CD4-positive, CD25-positive, alpha-beta regulatory T cell (primary cell): ENCODE data around the gene SCG3. TPM values are rescaled to one million over a fixed set of nuclear protein-coding genes. Genes with fewer than 3 reads are reported as not detected.
A peak's percentile ranks its signal among the peaks of the same experiment; 100 is the strongest.

Source experiments
- ATAC-seq, 2 donors: fragments of 150-1000 bp; cut with Tn5 transposase; one replicate each; pipeline ENCODE4 v1.10.0; 2021; ENCODE audit warnings: low read depth in 2 of 2, moderate number of reproducible peaks in 2 of 2, moderate library complexity in 1 of 2
- DNase-seq, 3 donors: peaks; one replicate each; pipeline versions ENCODE4 v3.0.0 to v3.0.0-alpha.2; 2012 to 2022; ENCODE audit warnings: mixed read lengths in 1 of 3
- H3K27ac ChIP-seq: one replicate; pipeline ENCODE4 v1.7.0; 2013; ENCODE audit warnings: mild to moderate bottlenecking, low read length; ENCODE audit not compliant: insufficient read depth, poor library complexity, severe bottlenecking
- H3K27me3 ChIP-seq: one replicate; pipeline ENCODE4 v1.7.0; 2013; ENCODE audit warnings: low read length; ENCODE audit not compliant: control insufficient read depth, insufficient read depth
- H3K36me3 ChIP-seq: one replicate; pipeline ENCODE4 v1.7.0; 2013; ENCODE audit warnings: mild to moderate bottlenecking, low read length, moderate library complexity; ENCODE audit not compliant: control insufficient read depth, insufficient read depth
- H3K4me1 ChIP-seq: 2 replicates; pipeline ENCODE4 v1.7.0; 2013; ENCODE audit warnings: mild to moderate bottlenecking, low read length; ENCODE audit not compliant: insufficient read depth, control insufficient read depth, poor library complexity, severe bottlenecking
- H3K4me3 ChIP-seq: one replicate; pipeline ENCODE4 v1.7.0; 2013; ENCODE audit warnings: low read depth, mild to moderate bottlenecking, low read length, moderate library complexity
- H3K9me3 ChIP-seq, 2 experiments: 1 replicate in 1 of 2; 2 replicates in 1 of 2; pipeline ENCODE4 v1.7.0; 2013; ENCODE audit warnings: low read length in 2 of 2, mild to moderate bottlenecking in 1 of 2, moderate library complexity in 1 of 2; ENCODE audit not compliant: control insufficient read depth in 2 of 2
- H3K27ac Mint-ChIP-seq, 3 donors: one replicate each; pipeline ENCODE4 v1.8.0; 2020 to 2022; ENCODE audit warnings: mild to moderate bottlenecking in 3 of 3, mixed read lengths in 3 of 3, moderate library complexity in 2 of 3
- H3K27me3 Mint-ChIP-seq: one replicate; pipeline ENCODE4 v1.8.0; 2022; ENCODE audit warnings: mild to moderate bottlenecking, mixed read lengths
- H3K36me3 Mint-ChIP-seq: one replicate; pipeline ENCODE4 v1.8.0; 2020; ENCODE audit warnings: mixed read lengths
- H3K4me1 Mint-ChIP-seq, 4 donors: one replicate each; pipeline ENCODE4 v1.8.0; 2020 to 2022; ENCODE audit warnings: mixed read lengths in 4 of 4, mild to moderate bottlenecking in 1 of 4
- H3K4me3 Mint-ChIP-seq, 4 donors: one replicate each; pipeline ENCODE4 v1.8.0; 2020 to 2022; ENCODE audit warnings: mild to moderate bottlenecking in 4 of 4, mixed read lengths in 4 of 4, moderate library complexity in 3 of 4
- H3K9me3 Mint-ChIP-seq, 7 donors: one replicate each; pipeline ENCODE4 v1.8.0; 2020 to 2022; ENCODE audit warnings: mixed read lengths in 7 of 7, mild to moderate bottlenecking in 3 of 7, moderate library complexity in 2 of 7
- polyA plus RNA-seq, 4 donors: library from polyadenylated mRNA; unstranded; fragments of 300-500 nt; fragmentation: Illumina TruSeq; gene quantifications; one replicate each; pipeline ENCODE4 v1.2.3, GENCODE V29; 2021
- total RNA-seq: library from RNA; stranded (reverse); gene quantifications from one replicate; pipeline ENCODE4 v1.2.3, GENCODE V29; 2022

SCG3 gene
- total and polyA plus RNA-seq, 5 donors from 2014 or later = not detected

DNA sequence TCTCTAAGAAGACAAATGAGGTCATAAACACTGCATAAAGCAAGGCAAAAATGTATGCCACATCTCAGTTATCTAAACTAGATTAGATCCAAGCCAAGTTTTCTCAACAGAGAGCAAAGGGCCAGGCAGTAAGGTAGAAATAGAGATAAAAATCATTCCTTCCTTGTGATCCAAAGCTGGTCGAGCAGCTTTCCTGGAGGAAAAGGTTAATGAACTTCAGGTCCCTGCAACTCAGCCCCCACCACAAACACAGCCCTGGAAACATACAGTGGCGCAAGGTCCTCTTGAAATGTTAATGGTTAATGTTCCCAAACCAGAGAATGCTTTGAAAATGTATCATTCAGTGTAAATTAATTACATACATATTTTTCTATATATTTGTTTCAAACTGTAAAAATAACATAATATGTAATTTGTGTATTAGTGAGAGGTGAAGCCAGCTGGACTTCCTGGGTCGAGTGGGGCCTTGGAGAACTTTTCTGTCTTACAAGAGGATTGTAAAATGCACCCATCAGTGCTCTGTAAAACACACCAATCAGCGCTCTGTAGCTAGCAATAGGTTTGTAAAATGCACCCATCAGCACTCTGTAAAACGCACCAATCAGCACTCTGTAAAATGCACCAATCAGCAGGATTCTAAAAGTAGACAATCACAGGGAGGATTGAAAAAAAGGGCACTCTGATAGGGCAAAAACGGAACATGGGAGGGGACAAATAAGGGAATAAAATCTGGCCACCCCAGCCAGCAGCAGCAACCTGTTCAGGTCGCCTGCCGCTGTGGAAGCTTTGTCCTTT is 39.1 kb downstream of the SCG3 start:
- no peaks in the 10 kb centered on the region for H3K4me1 ChIP-seq
- ATAC-seq = no peak
- no peak overlapping the region for H3K4me3 ChIP-seq
- H3K9me3 Mint-ChIP-seq = peaks cover 0 to 2% (median 0%) of the 10 kb centered on the region in 7 donors
- no peaks in the 10 kb centered on the region for H3K27me3 ChIP-seq
- peaks cover 35% of the 10 kb centered on the region for H3K36me3 Mint-ChIP-seq
- H3K9me3 ChIP-seq = no peaks in the 10 kb centered on the region
- H3K27me3 Mint-ChIP-seq = no peaks in the 10 kb centered on the region
- no peak overlapping the region for H3K4me3 Mint-ChIP-seq
- peaks cover 12 to 17% (median 15%) of the 10 kb centered on the region in 4 donors for H3K4me1 Mint-ChIP-seq
- no peak for DNase-seq
- no peak overlapping the region for H3K27ac ChIP-seq
- peaks cover 28% of the 10 kb centered on the region for H3K36me3 ChIP-seq
- H3K27ac Mint-ChIP-seq = peak overlapping the region; percentile 63 to 88 (median 67)

DNA sequence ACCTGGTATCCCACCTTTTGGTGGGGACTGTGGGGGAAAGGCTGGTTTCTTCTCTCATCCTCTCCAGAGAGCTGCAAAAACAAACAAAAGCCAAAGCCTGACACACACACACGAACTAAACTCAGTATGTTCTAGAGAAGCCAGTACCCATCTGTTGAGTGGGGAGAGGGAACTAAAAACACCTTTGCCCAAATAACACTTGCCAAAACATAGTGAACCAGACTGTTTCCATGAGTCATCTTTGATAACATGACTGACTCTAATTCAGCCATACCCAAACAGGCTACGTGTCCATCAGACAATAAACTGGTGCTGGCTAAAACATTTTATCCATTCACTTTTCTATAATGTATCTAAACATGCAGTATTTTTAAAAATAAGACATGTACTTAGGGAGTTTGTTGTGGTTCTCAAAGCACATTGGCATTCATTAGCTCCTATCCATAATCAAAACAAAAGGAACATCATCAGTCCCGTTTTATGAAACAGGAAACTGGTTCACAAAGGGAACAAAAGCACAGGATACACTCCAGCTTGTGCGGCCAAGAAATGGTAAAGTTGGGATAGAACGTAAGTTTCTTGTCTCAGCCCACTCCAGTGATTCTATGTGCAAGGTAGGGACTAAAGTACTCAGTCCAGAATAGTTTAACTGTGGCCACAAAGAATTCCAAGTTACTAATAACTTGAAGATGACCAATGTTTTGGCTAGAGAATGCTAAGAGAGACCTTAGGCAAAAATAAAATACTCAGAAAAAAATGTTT is 40.1 kb downstream of the SCG3 start:
- ATAC-seq = no peak
- H3K27me3 Mint-ChIP-seq = no peaks in the 10 kb centered on the region
- no peak overlapping the region for H3K4me3 ChIP-seq
- H3K9me3 Mint-ChIP-seq = peaks cover 0 to 2% (median 0%) of the 10 kb centered on the region in 7 donors
- H3K27me3 ChIP-seq = no peaks in the 10 kb centered on the region
- peaks cover 28% of the 10 kb centered on the region for H3K36me3 ChIP-seq
- H3K4me1 ChIP-seq = no peaks in the 10 kb centered on the region
- H3K36me3 Mint-ChIP-seq = peaks cover 35% of the 10 kb centered on the region
- H3K4me1 Mint-ChIP-seq = peaks cover 16 to 26% (median 23%) of the 10 kb centered on the region in 4 donors
- no peak overlapping the region for H3K4me3 Mint-ChIP-seq
- peak overlapping the region in 1 of 3 donors; percentile 67 for H3K27ac Mint-ChIP-seq
- H3K27ac ChIP-seq = no peak overlapping the region
- DNase-seq = no peak
- H3K9me3 ChIP-seq = no peaks in the 10 kb centered on the region

DNA sequence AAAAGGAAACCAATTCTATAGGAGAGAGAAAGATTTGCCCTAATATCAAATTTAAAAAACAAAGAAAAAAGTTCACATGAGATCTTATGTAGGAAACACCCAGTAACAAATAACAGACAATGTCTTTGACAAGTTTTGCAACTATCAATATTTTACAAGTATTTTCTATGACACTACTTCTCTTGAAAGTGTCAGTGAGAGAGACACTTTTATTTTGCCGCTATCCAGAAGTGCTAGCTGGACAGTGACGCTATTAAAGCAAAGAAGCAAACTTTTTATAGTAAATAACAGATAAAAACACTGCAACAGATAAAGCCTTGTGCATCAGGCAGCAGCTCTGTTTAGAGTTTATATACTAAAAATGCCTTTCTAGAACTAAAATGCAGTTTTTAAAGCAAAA is 42.9 kb downstream of the SCG3 start:
- Histone ChIP-seq H3K4me3 (no peak overlapping the region), H3K4me1 (no peaks in the 10 kb centered on the region), H3K9me3 (no peaks in the 10 kb centered on the region), H3K36me3 (peaks cover 34% of the 10 kb centered on the region), H3K27ac (no peak overlapping the region), H3K27me3 (no peaks in the 10 kb centered on the region)
- Mint-ChIP-seq H3K27ac (peak overlapping the region in 1 of 3 donors; percentile 20), H3K27me3 (no peaks in the 10 kb centered on the region), H3K4me3 (no peak overlapping the region), H3K4me1 (peaks cover 28 to 48% (median 35%) of the 10 kb centered on the region in 4 donors), H3K9me3 (peaks cover 0 to 2% (median 0%) of the 10 kb centered on the region in 7 donors), H3K36me3 (peaks cover 35% of the 10 kb centered on the region)
- no peak for DNase-seq
- ATAC-seq = no peak

DNA sequence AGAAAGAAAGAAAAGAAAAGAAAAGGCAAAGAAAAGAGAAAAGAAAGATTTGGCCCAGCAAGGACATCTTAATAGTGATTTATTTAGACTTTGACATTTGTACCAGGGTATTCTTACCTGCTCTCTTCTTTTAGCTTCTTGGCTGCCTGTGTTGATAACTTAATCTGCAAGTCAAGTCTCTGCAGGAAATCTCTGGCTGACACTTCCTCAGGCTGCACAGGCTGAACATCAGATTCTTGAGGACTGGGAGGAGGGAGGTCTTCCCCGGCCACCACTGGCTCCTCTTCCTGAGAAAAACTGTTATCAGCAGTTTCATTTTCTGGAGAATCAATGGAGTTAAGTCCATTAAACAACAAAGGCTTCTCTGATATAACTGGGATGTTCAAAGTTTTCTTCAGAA is 43.4 kb downstream of the SCG3 start:
- no peaks in the 10 kb centered on the region for H3K27me3 Mint-ChIP-seq
- H3K4me1 Mint-ChIP-seq = peaks cover 28 to 51% (median 36%) of the 10 kb centered on the region in 4 donors
- H3K27me3 ChIP-seq = no peaks in the 10 kb centered on the region
- peaks cover 34% of the 10 kb centered on the region for H3K36me3 ChIP-seq
- no peak overlapping the region for H3K27ac ChIP-seq
- peak overlapping the region in 1 of 3 donors; percentile 20 for H3K27ac Mint-ChIP-seq
- H3K36me3 Mint-ChIP-seq = peaks cover 34% of the 10 kb centered on the region
- ATAC-seq = no peak
- H3K9me3 ChIP-seq = no peaks in the 10 kb centered on the region
- no peak for DNase-seq
- H3K4me3 ChIP-seq = no peak overlapping the region
- peaks cover 0 to 2% (median 0%) of the 10 kb centered on the region in 7 donors for H3K9me3 Mint-ChIP-seq
- no peaks in the 10 kb centered on the region for H3K4me1 ChIP-seq
- H3K4me3 Mint-ChIP-seq = peak overlapping the region in 1 of 4 donors; percentile 46

DNA sequence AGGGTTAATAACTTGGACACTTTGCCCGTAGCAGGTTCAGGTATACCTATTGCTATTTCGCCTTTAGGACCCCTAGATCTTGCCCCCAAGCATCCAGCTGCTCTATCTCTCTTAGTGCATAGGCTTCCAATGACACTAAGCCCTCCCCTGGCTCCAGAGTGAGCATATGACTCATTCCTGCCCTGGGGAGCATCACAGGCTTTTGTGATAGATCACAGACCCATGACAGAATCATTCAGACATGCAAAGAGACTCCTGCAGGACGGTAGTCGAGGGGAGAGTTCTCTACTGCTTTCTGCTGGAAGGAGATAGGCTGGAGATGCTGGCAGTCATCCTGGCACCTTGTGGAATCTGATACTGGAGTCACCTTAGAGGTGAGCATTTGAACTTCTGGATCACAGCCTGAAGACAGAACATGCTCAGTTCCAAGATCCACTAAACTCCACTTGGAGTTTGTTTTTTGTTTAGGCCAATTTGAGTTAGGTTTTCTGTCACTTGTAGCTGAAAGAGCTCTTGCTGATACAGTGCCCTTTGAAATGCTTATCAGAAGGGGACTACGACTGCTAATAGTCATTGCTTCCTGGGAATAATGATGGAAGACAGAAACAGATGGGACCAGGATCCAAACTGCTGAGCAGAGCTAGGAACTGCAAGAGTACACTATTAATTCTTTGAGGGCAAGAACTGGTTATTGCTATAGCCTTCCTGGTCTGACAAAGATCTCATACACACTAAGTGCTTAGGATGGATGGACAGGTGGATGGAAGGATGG is 45.2 kb downstream of the SCG3 start:
- H3K9me3 ChIP-seq = no peaks in the 10 kb centered on the region
- Mint-ChIP-seq H3K4me3 (peak overlapping the region in 1 of 4 donors; percentile 40), H3K27ac (peak overlapping the region; percentile 44 to 69 (median 59)), H3K4me1 (peaks cover 40 to 67% (median 51%) of the 10 kb centered on the region in 4 donors), H3K36me3 (peaks cover 21% of the 10 kb centered on the region), H3K9me3 (no peaks in the 10 kb centered on the region), H3K27me3 (no peaks in the 10 kb centered on the region)
- H3K27me3 ChIP-seq = no peaks in the 10 kb centered on the region
- H3K4me3 ChIP-seq = no peak overlapping the region
- peak; percentile 81 to 82 for ATAC-seq
- no peak overlapping the region for H3K27ac ChIP-seq
- DNase-seq = no peak
- peaks cover 14% of the 10 kb centered on the region for H3K4me1 ChIP-seq
- H3K36me3 ChIP-seq = peaks cover 21% of the 10 kb centered on the region

DNA sequence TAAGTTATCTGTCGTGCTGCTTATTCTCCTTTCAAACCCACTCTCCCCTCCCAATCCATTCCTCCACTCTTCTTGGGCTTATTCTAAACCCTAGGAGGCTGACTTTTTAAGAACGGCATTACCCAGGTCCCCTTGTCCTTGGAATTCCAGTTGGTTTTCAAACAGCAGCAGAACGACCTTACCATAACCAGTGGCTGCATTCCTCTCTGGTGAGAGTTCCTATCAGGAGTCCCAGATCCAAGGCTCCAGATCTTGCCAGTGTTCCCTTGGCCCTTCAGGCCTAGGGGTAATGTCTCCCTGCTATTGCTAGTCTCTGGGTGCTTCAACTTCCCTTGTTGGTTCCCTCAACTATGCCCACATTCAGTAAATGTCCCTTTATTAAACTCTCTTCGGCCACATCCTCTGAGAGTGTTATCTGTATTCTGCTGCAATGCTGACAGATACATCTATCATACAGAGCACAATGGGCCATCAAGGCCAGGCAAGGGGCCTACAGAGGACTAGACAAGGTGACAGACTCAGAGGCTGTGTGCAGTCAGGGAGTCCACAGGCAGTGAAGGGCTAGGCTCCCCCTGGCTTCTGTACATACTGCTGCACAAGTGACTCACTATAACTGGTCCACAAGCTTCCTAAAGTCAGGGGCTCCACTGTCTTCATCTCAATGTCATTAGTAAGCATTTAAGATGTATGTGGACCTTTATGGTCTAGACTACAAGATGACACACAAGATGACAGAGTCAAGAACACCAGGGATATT is 46.0 kb downstream of the SCG3 start:
- Mint-ChIP-seq H3K4me3 (peak overlapping the region in 1 of 4 donors; percentile 40), H3K36me3 (peaks cover 12% of the 10 kb centered on the region), H3K27me3 (no peaks in the 10 kb centered on the region), H3K4me1 (peaks cover 46 to 72% (median 54%) of the 10 kb centered on the region in 4 donors), H3K27ac (peak overlapping the region; percentile 50 to 69 (median 59)), H3K9me3 (no peaks in the 10 kb centered on the region)
- H3K4me1 ChIP-seq = peaks cover 20% of the 10 kb centered on the region
- ATAC-seq = peak; percentile 29 to 36
- H3K4me3 ChIP-seq = no peak overlapping the region
- H3K27me3 ChIP-seq = no peaks in the 10 kb centered on the region
- H3K27ac ChIP-seq = no peak overlapping the region
- DNase-seq = no peak
- peaks cover 17% of the 10 kb centered on the region for H3K36me3 ChIP-seq
- no peaks in the 10 kb centered on the region for H3K9me3 ChIP-seq
